GM18520 (cell line): Measurements from ENCODE around the gene GPHB5.

Experiments
- ATAC-seq: cut with Tn5 transposase; IDR thresholded peaks from one replicate; pipeline ENCODE4 v1.9.1; 2021; ENCODE audit not compliant: unreplicated experiment

The GPHB5 gene

DNA sequence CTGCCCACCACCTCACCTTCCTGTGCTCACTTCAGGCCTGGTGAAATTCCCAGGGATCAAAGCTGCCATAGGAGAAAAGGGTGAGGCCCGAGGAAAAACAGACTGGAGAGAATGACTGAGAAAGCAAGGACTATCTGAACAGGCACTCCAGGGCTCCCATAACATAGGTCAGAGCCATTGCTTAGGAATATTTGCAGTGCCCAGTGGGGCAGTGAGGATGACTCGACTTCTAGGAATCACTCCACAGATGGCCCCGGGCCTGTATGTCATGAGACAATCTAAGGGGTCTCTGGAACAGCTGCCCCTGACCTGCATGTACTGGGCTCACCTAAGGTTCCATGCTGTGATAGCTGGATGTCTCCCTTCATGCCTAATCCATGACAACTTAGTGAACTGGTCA, 51.6 kb downstream of the GPHB5 start:
- ATAC-seq = no peak

GRCh38 chr14:63266106-63266505, 52.6 kb downstream of the GPHB5 start:
- ATAC-seq = no peak
